T-helper 1 cell treated with Interleukin-12 subunit alpha and Interleukin-12 subunit beta and Interleukin-4 antibody, amounts not matched to agents 30 ng/mL and 1 ng/mL, for 36 hours (primary cell): ENCODE results near the gene PTGDS. TPM values are rescaled to one million over a fixed set of nuclear protein-coding genes. Genes with fewer than 3 reads are reported as not detected.

ENCODE experiments used
- intact Hi-C: fragments of 100-400 bp; cut with micrococcal nuclease; formaldehyde crosslinking; loops from one replicate; pipeline ENCODE4 v1.15.1; 2024
- total RNA-seq: library from RNA; stranded (reverse); gene quantifications from 2 replicates; pipeline ENCODE4 v1.2.3, GENCODE V29; 2022

Gene PTGDS
- total RNA-seq, 1 donor from 2014 or later, result 5.2 TPM

GRCh38 chr9:137020771-137021567 is 43.7 kb downstream of the PTGDS start:
- intact Hi-C loops, result loop anchor here (10.0 kb wide), 1 partner anchor 134 kb away; no protein-coding TSS in a partner anchor

GRCh38 chr9:137021568-137021978 is 44.3 kb downstream of the PTGDS start:
- intact Hi-C loops, result loop anchor here (10.0 kb wide), 1 partner anchor 133 kb away; no protein-coding TSS in a partner anchor

GRCh38 chr9:137021979-137022661 is 44.8 kb downstream of the PTGDS start:
- intact Hi-C loops, result loop anchor here (1.0 to 10.0 kb wide), 5 partner anchors 30 to 231 kb away; partner anchors contain the start of genes MAN1B1, PAXX and TMEM141

- intact Hi-C loops, result loop anchor here (1.0 to 10.0 kb wide), 5 partner anchors 30 to 231 kb away; partner anchors contain the start of genes MAN1B1, PAXX and TMEM141
Observed at GRCh38 chr9:137022662-137023008, 45.3 kb downstream of the PTGDS start.

- intact Hi-C loops, result loop anchor here (10.0 kb wide), 1 partner anchor 132 kb away; no protein-coding TSS in a partner anchor
Observed at GRCh38 chr9:137023157-137023556, 45.9 kb downstream of the PTGDS start.

- intact Hi-C loops, result loop anchor here (10.0 kb wide), 1 partner anchor 131 kb away; no protein-coding TSS in a partner anchor
Observed at GRCh38 chr9:137023583-137023991, 46.3 kb downstream of the PTGDS start.

- intact Hi-C loops, result loop anchor here (10.0 kb wide), 1 partner anchor 129 kb away; no protein-coding TSS in a partner anchor
Observed at GRCh38 chr9:137025517-137025966, 48.2 kb downstream of the PTGDS start.

GRCh38 chr9:137026384-137026783 is 49.1 kb downstream of the PTGDS start:
- intact Hi-C loops, result loop anchor here (10.0 kb wide), 1 partner anchor 128 kb away; no protein-coding TSS in a partner anchor

GRCh38 chr9:137026828-137027227 is 49.5 kb downstream of the PTGDS start:
- intact Hi-C loops, result loop anchor here (10.0 kb wide), 1 partner anchor 128 kb away; no protein-coding TSS in a partner anchor

GRCh38 chr9:137027369-137028262 is 50.3 kb downstream of the PTGDS start, which contains the start of gene ABCA2:
Gene ABCA2 (minus strand): TSS chr9:137028237. CDS start chr9:137028140, 97 bp downstream.
- intact Hi-C loops, result loop anchor here (2.0 to 10.0 kb wide), 2 partner anchors 43 to 127 kb away; partner anchors contain the start of gene SAPCD2

- intact Hi-C loops, result loop anchor here (2.0 to 10.0 kb wide), 2 partner anchors 42 to 126 kb away; partner anchors contain the start of gene SAPCD2
Observed at GRCh38 chr9:137028263-137029057, 51.2 kb downstream of the PTGDS start.

- intact Hi-C loops, result loop anchor here (2.0 to 10.0 kb wide), 2 partner anchors 42 to 126 kb away; partner anchors contain the start of gene SAPCD2
Observed at GRCh38 chr9:137029058-137029936, 52.0 kb downstream of the PTGDS start.

GRCh38 chr9:137030006-137030405 is 52.7 kb downstream of the PTGDS start:
- intact Hi-C loops, result no loop called here

GRCh38 chr9:137030538-137031527 is 53.5 kb downstream of the PTGDS start:
- intact Hi-C loops, result no loop called here
